HG03520 (cell line): ENCODE measurements around the gene GPR89B.
"Not testable (repeated sequence)": the region's sequence is repeated elsewhere in the genome, so short reads cannot be mapped to it uniquely, and the experiment has no call there.

ENCODE experiments used
- ATAC-seq: cut with Tn5 transposase; IDR thresholded peaks from one replicate; pipeline ENCODE4 v1.9.1; 2021; ENCODE audit warnings: mild to moderate bottlenecking, moderate library complexity; ENCODE audit not compliant: unreplicated experiment

Gene GPR89B

DNA sequence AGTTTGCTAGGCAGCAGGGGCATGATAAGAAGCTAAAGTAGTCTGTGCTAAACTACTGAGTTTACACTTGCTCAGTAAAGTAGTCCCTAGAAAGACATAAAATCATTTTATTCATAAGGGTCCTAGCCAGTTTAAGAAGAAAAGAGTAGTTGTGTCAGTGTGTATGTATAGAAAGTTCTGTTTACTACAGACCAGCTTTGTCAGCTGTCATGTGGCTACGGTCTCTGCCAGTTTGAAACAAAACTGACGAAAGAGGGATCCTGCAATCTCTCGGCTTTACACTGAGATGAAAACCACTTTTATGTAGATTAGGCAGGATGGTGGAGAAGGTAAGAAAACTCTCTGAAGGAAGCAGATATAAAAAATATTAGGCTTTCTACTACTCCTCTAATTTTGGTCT, 7.1 kb downstream of the GPR89B start:
- ATAC-seq = not testable (repeated sequence)

DNA sequence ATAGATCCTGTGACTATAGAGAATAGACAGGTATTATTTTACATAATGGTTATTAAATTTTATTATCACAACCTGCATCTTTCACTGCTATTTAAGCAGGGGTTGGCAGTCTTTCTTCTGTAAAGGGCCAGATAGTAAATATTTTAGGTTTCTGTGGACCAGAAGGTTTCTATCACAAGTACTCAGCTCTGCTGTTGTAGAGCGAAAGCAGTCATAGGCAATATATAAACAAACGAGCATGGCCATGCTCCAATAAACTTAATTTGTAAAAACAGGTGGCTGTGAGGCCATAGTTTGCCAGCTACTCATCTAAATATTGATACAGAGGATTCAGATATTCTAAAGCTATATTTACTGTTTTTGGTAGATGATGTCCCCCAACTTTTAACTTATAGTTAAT, 12.2 kb downstream of the GPR89B start:
- ATAC-seq = not testable (repeated sequence)

DNA sequence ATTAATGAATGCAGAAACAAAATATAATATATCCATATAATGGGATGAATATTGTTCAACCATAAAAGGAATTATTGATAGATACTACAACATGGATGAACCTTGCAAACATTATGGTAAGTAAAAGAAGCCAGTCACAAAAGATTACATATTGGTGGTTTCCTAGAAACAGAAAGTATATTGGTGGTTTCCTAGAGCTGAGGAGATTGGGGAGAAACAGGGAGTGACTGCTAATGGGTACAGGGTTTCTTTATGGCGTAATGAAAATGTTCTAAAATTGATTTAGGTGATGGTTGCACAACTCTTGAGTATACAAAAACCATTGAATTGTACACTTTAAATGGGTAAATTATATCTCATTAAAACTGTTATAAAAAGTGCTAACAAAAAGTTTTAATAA, 14.3 kb downstream of the GPR89B start:
- not testable (repeated sequence) for ATAC-seq

DNA sequence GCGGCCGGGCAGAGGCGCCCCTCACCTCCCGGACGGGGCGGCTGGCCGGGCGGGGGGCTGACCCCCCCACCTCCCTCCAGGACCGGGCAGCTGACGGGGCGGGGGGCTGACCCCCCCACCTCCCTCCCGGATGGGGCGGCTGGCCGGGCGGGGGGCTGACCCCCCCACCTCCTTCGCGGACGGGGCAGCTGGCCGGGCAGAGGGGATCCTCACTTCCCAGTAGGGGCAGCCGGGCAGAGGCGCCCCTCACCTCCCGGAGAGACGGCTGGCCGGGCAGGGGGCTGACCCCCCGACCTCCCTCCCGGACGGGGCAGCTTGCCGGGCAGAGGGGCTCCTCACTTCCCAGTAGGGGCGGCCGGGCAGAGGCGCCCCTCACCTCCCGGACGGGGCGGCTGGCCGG, 21.3 kb downstream of the GPR89B start:
- not testable (repeated sequence) for ATAC-seq

DNA sequence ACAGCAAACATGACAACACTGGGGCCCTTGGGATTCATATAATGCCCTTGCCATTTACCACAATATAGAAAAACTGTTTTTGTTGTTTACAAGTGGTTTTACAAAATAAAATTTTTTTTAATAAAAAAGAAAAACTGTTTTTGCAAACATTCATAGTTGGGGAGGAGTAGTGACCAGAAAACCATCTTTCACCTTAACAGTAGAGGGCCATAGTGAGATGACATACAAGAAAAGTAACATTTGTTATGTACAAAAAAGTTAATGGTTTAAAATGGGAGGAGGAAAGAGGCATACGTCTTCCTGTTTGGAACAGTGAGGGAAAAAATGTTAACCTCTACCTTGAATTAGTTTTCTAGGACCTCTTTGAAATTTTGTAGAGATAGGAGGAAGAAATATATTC, 30.7 kb downstream of the GPR89B start:
- not testable (repeated sequence) for ATAC-seq

DNA sequence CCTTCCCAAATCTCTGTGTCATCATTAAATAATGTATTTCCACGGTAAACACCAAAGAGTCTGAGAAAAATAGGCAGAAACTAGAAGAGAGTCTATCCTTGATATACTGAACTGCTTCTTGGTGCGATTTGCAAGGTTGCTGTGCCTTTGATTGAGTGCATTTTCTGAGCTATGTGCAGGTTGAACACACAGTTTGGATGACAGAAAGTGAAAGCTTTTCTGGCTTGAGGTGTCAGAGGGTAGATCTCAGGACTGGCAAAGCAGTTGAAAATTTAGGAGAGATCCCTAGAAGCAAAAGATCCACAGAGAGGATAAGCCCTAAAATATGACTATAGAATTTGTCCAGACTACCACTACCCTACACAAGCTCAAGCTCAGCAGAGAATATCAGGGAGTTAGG, 31.5 kb downstream of the GPR89B start:
- not testable (repeated sequence) for ATAC-seq

DNA sequence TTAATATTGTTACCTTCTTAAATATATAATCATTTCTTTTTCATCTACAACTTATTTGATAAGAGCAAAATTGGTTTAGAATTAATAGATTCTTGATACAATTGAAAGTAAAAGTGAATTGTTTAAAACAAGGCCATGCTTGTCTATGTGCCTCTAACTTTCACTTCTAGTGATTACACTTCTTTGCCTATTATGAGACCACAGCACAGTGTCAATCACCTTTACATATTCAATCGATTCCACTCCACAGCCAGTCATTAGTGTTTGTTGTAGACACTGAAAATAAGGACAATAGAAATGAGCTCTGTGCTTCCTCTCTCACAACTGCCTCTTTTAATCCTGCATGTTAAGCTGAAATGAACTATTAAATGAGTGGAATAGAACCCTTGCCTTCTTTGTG, 36.4 kb downstream of the GPR89B start:
- ATAC-seq = not testable (repeated sequence)

DNA sequence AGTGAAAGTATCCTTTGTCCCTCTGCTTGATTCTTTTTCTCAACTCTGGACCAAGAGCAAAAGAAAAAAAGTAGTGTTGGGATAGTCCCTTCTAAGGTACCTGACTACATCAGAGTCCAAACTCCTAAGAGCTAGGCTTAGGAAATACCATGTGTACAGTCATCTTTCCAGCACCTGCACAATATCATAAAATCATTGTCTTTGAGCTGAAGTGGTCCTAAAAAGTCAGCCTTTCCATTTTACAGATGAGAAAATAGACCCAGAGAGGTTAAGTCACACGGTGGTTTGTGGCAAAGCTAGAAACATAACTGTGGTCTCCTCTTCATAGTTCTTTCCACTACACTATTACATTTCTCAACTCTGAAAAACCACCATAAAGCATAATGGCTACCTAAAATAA, 38.4 kb downstream of the GPR89B start:
- ATAC-seq = not testable (repeated sequence)

DNA sequence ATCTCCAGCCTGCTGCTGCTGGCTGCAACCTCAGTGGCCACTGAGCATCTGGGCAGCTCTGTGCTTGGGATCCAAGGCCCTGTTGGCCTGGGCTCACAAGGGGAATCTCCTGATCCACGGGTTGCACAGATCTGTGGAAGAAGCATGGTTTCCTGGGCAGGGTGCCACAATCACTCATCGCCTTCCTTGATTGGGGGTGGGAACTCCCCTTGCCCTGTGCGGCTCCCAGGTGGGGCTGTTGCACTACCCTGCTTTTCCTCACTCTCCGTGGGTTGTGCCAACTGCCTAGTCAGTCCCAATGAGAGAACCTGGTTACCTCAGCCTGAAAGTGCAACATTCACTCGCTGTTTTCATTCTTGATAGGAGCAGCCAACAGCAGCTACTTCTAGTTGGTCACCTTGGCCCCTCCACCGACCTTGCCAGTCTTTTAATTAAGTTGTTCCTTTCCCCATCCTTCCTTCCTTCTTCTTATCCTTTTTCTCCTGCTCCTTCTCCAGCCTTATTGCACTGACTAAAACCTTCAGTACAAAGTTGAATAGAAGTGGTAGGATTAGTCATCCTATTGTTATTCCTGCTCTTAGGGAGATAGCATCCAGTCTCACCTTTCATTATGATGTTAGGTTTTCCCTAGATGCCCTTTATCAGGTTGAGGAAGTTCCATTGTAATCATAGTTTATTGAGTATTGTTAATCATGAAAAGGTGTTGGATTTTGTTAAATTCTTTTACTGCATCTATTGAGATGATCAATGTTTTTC, 50.9 kb downstream of the GPR89B start:
- not testable (repeated sequence) for ATAC-seq

DNA sequence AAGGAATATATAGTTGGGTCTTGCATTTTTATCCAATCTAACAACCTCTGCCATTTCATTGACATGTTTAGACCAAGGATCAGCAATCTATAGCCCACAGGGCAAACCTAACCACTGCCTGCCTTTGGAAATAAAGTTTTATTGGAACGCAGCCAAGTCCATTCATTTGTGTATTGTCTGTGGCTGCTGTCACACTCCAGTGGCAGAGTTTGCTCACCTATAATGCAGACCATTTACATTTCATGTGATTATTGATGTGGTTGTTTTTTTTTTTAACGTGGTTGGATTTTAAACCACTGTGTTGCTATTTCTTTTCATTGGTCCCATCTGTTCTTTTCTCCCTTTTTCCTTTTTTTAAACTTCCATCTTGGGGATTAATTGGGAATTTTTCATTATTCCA, 57.2 kb downstream of the GPR89B start:
- not testable (repeated sequence) for ATAC-seq

DNA sequence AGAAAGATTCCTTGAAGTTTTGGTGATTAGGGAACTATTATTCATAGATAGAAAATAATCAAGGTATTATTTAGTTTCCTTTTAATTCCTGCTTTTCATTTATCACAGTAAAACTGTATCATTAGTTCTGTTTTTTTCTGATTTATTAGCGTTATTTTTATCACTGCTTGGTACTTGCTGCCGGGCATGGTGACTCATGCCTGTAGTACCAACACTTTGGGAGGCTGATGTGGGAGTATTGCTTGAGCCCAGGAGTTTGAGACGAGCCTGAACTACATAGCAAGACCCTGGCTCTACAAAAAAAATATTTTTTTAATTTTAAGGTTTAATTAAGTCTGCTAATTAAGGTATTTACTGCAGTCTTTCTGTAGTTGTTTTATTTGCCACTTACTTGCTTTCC, 59.7 kb downstream of the GPR89B start:
- ATAC-seq = not testable (repeated sequence)

DNA sequence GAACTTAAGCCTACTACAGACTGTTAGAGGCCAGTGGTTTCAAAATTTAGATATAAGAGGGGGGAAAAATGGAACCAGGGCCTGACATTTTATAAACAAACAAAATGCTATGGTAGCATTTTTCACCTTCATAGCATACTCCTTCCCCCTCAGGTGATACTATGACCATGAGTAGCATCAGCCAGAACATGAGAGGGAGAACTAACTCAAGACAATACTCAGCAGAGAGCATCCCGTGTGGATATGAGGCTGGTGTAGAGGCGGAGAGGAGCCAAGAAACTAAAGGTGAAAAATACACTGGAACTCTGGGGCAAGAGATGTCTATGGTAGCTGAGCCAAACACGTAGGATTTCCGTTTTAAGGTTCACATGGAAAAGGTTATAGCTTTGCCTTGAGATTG, 64.7 kb downstream of the GPR89B start:
- not testable (repeated sequence) for ATAC-seq

DNA sequence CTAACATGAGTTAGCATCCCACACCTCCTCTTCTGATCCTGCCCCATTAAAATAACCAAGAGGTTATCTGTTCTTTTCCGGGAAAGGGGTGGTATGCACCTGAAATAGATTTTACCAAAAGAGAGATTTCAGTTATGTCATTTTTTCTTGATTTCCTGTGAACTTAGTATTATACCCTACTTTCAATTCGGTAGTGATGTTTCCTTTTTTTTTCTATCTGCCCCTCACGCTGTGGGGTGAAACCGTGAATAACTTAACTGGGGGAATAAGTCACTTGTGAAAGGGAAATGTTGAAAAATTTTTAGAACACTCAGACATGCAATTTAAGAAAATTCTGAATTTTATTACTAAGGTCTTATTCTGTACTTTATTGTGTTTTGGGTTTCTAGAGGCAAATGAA, 65.2 kb downstream of the GPR89B start:
- ATAC-seq = not testable (repeated sequence)

DNA sequence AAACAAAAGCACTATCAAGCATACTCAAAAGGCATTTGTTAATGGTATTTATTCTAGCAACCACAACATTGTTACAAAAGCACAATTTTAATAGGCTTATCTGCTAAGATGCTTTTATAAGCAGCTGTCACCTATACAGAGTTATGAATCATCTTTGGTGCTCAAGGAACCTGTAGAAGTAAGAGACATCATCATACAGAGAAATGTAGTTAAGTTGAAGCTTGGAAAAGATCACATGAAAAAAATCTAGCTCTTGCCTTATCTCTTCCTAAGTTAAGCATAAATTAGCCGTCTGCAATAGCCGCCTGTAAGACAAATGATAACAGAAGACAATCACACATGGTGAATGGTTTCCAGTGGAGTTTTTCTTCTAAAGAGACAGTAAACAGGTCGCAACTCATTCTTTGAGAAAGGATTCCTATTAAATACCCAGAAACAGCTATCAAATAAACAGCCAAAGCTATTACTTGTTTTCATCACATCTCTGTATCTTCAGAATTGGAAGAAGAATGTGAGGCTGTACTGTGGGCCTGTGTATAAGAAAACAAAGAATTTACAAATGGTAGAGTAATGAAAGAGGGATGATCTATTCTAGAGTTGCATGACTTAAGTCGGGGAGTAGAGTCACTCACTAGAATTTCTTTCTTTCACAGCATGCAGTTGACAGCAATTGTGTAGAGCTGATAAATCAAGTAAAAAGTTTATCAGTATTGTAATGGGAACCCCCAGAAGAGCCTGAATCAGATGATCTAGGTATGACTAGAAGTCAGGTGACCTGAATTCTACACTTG, 65.8 kb downstream of the GPR89B start:
- ATAC-seq = not testable (repeated sequence)

DNA sequence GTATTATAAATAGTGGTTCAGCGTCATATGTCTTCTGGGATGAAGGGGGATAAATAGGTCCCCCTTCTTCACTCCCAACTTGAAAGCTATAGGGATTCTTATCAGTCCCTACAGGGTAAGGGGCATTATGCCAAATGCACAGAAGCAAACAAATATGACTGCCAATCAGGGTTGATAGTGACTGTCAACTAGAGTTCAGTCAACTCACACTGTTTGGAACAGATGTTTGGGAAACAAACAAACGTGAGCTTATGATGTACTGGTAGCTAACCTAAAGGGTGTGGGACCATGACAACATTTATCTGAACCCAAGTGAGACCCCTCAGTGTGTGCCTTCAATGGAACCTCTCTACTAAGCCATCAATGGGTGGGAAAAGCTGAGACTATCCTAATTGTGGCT, 67.9 kb downstream of the GPR89B start:
- not testable (repeated sequence) for ATAC-seq

DNA sequence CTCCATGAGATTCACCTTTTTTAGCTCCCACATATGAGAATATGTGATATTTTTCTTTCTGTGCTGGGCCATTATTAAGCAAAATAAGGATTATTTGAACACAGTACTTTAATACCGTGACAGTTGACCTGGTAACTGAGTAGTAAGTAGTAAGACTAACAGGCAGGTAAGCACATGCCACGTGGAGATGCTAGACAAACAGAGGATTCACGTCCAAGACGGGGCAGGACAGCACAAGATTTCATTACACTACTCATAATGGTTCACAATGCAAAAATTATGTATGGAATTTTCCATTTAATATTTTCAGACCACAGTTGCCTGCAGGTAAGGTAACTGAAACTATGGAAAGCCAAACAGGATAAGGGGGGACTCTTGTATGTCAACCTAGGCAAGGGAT, 79.5 kb downstream of the GPR89B start:
- not testable (repeated sequence) for ATAC-seq

DNA sequence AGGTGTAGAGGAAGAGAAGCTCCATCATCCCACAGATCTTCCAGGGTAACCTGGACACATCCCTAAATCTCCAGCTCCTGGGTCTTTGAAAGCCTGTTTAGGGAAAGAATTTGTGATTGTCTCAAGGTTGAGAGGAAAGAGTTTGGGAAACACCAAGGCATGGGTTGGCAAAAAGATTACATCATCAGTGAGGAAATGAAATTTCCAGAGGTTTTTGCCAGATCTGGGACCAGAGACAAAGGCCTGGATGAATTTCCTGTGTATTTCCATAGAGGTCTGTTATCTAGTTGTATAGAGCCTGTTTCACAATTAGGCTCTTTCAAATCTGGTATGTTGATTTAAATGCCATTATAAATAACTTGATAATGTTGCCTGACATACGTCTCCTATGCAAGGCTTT, 82.3 kb downstream of the GPR89B start:
- no peak for ATAC-seq

DNA sequence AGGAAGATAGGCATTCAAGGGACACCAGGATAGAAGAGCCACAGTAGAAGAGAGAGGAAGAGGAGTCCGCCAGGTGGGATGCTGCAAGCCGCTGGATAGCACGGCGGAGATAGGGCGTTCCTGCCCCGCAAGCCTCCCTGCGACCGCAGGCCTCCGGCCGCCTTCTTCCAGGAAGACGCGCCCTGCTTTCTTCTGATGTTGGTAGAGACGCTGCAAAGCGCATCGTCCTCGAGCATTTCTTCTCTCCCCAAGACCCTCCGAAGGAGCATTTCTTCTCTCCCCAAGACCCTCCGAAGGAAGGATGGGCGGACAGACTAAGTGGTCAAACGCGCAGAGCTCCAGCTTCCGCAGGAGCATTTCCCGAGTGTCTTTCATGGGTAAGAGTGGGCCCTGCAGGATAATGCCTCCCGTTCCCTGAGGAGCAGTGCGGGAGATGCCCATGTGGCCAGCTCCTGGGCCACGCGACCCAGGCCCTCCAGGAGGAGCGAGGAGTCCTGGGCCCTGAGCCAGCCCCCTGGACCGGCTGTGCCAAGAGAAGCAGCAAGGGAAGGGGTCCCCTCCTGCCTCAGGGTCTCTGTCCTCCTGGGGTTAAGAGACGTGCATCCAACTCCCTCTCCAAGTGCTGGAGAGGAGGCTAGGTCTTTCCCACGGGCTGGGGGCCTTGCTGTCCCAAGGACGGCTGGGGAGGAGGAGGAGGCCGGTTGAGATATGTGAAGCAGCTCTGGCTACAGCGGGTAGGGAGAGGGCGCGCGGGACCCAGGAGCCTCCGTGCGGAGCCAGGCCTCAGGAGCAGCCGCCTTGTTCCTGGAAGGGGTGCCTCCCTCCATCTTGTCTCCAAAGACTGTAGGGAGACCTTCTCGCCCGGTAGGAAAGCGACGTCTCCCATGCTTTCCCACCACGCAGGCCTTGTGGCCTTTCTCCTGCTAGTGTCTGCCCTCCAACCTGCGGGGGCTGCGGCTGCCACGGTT, 85.2 kb downstream of the GPR89B start:
- ATAC-seq = not testable (repeated sequence)

DNA sequence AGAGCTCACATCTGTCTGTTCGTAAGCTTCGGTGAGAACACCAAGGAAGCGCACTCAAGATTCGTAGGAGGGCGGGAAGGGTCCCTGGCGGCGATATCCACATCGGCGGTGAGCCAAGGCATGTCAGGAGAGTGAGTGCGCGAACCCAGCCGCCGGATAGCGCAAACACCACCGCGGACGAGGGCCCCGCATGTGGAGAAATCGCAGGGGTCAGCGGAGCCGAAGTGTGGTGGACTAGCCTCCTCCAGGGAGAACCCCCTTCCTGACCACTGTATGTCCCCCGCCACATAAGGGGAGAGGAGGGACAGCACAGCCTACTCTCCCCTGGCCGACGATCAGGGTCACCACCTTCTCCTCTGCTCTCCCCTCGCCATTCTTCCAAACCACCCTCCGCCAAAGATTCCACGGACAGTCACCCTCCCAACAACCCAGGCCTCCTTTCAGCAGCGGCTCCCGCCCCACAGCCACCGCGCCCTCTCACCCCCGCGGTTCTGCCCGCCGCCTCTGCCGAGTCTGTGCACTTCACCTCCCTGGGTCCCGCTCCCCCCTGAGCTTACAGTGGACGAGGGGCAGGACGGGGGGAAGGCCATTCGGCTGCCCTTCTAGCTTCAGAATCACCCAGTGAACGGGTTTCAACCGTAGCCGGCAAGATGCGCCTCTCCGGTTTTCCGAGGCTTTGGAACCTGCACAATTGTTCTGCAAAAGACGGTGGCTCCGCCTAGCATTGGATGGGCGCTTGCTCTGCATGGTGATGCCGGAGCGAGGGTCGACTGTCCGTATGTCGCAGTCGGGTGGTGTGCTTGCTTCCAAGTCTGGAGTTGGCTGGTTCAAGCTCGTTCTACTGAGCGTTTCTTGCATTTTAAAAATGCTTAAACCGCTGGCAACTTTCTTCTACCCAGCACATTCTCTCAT, 86.3 kb downstream of the GPR89B start:
- not testable (repeated sequence) for ATAC-seq

DNA sequence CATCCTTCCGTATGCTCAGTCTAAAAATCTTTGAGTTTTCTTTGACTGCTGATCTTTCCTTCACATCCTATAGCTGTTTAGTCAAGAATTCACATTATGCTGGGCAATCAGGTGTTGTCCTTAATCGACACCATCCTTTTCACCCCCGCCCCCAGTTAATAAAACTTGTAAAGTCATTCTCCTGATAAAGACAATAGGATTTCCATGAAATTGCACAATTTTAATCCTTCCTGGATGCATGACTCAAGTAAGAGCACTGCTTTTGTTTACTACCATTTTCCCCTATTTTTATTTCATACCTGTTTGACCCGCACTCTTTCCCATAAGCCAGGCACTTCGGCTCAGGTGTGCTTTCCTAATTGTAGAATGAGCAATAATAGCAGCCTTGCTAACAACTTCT, 96.7 kb downstream of the GPR89B start:
- not testable (repeated sequence) for ATAC-seq
